GM23248 (cell line): ENCODE results near the gene CD38. TPM values are rescaled to one million over a fixed set of nuclear protein-coding genes. Genes with fewer than 3 reads are reported as not detected.

Experiments used
- DNase-seq: peaks from one replicate; pipeline ENCODE4 v3.0.0-alpha.2; 2015
- H2AFZ ChIP-seq: fragments of 200-600 bp; sonication (generic); 2 replicates; pipeline ENCODE4 v1.6.1; 2016; ENCODE audit warnings: antibody characterized with exemption
- H3F3A ChIP-seq: fragments of 200-600 bp; sonication (generic); 2 replicates; pipeline ENCODE4 v1.6.1; 2016; ENCODE audit warnings: mild to moderate bottlenecking, antibody characterized with exemption, mixed run types; ENCODE audit not compliant: insufficient read depth
- H3K27ac ChIP-seq: fragments of 200-600 bp; sonication (generic); 2 replicates; pipeline ENCODE4 v1.5.1; 2016; ENCODE audit warnings: mild to moderate bottlenecking
- H3K27me3 ChIP-seq: fragments of 200-600 bp; sonication (generic); replicated peaks from 2 replicates; pipeline ENCODE4 v1.6.1; 2016; ENCODE audit warnings: mild to moderate bottlenecking; ENCODE audit not compliant: insufficient read depth
- H3K36me3 ChIP-seq: fragments of 200-600 bp; sonication (generic); 2 replicates; pipeline ENCODE4 v1.6.1; 2016; ENCODE audit warnings: low read depth, mild to moderate bottlenecking
- H3K4me1 ChIP-seq: fragments of 200-600 bp; sonication (generic); 2 replicates; pipeline ENCODE4 v1.6.1; 2016; ENCODE audit warnings: mild to moderate bottlenecking; ENCODE audit not compliant: insufficient read depth
- H3K4me2 ChIP-seq: fragments of 200-600 bp; sonication (generic); one replicate; pipeline ENCODE4 v1.6.1; 2016; ENCODE audit warnings: mild to moderate bottlenecking; ENCODE audit not compliant: unreplicated experiment
- H3K4me3 ChIP-seq: fragments of 200-600 bp; sonication (generic); 2 replicates; pipeline ENCODE4 v1.5.1; 2016; ENCODE audit warnings: mild to moderate bottlenecking
- H3K79me2 ChIP-seq: fragments of 200-600 bp; sonication (generic); 2 replicates; pipeline ENCODE4 v1.6.1; 2016; ENCODE audit warnings: mild to moderate bottlenecking; ENCODE audit not compliant: insufficient read depth
- H3K9ac ChIP-seq: fragments of 200-600 bp; sonication (generic); 2 replicates; pipeline ENCODE4 v1.6.1; 2016; ENCODE audit warnings: mild to moderate bottlenecking
- H3K9me2 ChIP-seq: fragments of 200-600 bp; sonication (generic); 2 replicates; pipeline ENCODE4 v1.6.1; 2016; ENCODE audit warnings: mixed run types, mild to moderate bottlenecking, moderate library complexity; ENCODE audit not compliant: insufficient read depth
- H3K9me3 ChIP-seq: fragments of 200-600 bp; sonication (generic); one replicate; pipeline ENCODE4 v1.6.1; 2017; ENCODE audit warnings: low read depth
- H4K20me1 ChIP-seq: fragments of 200-600 bp; sonication (generic); 2 replicates; pipeline ENCODE4 v1.6.0; 2016; ENCODE audit not compliant: insufficient read depth
- EZH2 ChIP-seq: fragments of 200-600 bp; sonication (generic); IDR thresholded peaks from 2 replicates; pipeline ENCODE4 v1.6.1; 2018; ENCODE audit warnings: antibody characterized with exemption, mild to moderate bottlenecking; ENCODE audit not compliant: insufficient read depth, poor library complexity, severe bottlenecking
- EZH2phosphoT487 ChIP-seq: fragments of 200-600 bp; sonication (generic); IDR thresholded peaks from 2 replicates; pipeline ENCODE4 v1.6.1; 2018; ENCODE audit warnings: antibody characterized with exemption, moderate library complexity, mild to moderate bottlenecking, low read depth; ENCODE audit not compliant: insufficient read depth
- WGBS, 2 experiments: methylation state at CpG; one replicate each; pipeline ENCODE4 v1.1.6; 2015 to 2017; ENCODE audit warnings: low lambda C conversion rate in 2 of 2, low coverage in 1 of 2; ENCODE audit errors: missing lambda C conversion rate in 2 of 2; 5-methylcytosine and 5-hydroxymethylcytosine counted together
- in situ Hi-C: fragments of 300-500 bp; cut with MboI; formaldehyde crosslinking; loops from 2 replicates; pipeline ENCODE4 v1.15.0; 2020
- polyA plus RNA-seq: library from polyadenylated mRNA; unstranded; fragments of >200 nt; fragmentation: Nextera tagmentation; extraction: Ambion mirVana; gene quantifications from 2 replicates; pipeline ENCODE4 v1.2.1, GENCODE V29; 2016
- total RNA-seq: library from RNA; depleted of rRNA; stranded (reverse); fragments of >200 nt; shearing (Covaris generic); gene quantifications from 2 replicates; pipeline ENCODE4 v1.2.3, GENCODE V29; 2014

Gene CD38
- total and polyA plus RNA-seq, 2 experiments from 2014 or later: not detected

DNA sequence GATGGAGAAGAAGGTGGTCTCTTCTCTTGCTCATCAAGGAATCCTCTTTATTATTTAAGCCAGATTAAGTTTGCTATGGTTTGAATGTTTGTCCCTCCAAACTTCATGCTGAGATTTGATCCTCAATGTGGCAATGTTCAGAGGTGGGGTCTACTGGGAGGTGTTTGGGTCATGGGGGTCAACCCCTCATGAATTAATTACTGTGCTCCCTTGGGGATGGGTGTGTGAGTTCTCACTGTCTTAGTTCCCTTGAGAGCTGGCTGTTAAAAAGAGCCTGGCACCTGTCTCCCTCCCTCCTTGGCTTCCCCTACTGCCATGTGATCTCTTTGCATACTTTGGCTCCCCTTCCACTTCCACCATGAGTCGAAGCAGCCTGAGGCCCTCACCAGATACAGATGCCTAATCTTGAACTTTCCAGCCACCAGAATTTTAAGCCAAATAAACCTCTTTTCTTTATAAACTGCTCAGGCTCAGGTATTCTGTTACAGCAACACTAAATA lies 36.0 kb upstream of the CD38 start:
- Histone ChIP-seq H3K27me3 (no peaks in the 10 kb centered on the region), H3K4me3 (no peak overlapping the region), H3K27ac (no peak overlapping the region), H3K4me1 (0 out of 2 replicates have a peak, but pooled peaks cover 9% of the 10 kb centered on the region), H3K4me2 (no peak overlapping the region), H2AFZ (no peak overlapping the region), H3K9me2 (no peaks in the 10 kb centered on the region), H3K9me3 (no peaks in the 10 kb centered on the region), H3F3A (peaks cover 9% of the 10 kb centered on the region; the same call in 1 of the 2 replicates), H3K9ac (no peak overlapping the region), H3K36me3 (no peaks in the 10 kb centered on the region), H4K20me1 (no peaks in the 10 kb centered on the region), H3K79me2 (no peaks in the 10 kb centered on the region)
- no peak for DNase-seq
- TF ChIP-seq EZH2 (no peak), EZH2phosphoT487 (no peak)
- in situ Hi-C loops: no loop called here
- 3 to 6% methylated on average over 1 of the region's 1 CpG for WGBS, 2 experiments

DNA sequence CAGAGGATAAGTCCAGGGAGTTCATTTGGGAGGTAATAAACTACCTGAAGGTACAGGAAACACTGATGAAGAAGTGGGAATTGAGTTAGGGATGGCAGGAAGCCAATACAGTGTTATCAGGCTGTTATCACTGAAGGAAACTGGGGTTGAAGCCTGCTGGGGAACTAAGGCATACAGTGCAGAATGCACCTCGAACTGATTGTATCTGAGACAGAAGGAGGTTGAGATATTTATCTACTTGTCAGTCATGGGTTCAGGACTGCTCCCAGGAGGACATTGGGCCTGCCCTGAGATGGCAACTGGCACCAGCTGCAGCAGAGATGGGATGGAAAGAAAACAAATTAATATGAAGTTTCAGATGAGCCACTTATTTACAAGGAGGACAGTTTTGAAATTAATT lies 35.5 kb upstream of the CD38 start:
- no peaks in the 10 kb centered on the region for H4K20me1 ChIP-seq
- TF ChIP-seq EZH2phosphoT487: no peak
- no peak for TF ChIP-seq EZH2
- H3K27me3 ChIP-seq: no peaks in the 10 kb centered on the region
- no peak overlapping the region for H3K9ac ChIP-seq
- no peak overlapping the region for H3K4me3 ChIP-seq
- H3F3A ChIP-seq: peaks cover 9% of the 10 kb centered on the region; the same call in 1 of the 2 replicates
- no peaks in the 10 kb centered on the region for H3K36me3 ChIP-seq
- no peaks in the 10 kb centered on the region for H3K9me3 ChIP-seq
- H3K79me2 ChIP-seq: no peaks in the 10 kb centered on the region
- H3K9me2 ChIP-seq: no peaks in the 10 kb centered on the region
- no peak overlapping the region for H2AFZ ChIP-seq
- DNase-seq: no peak
- no peak overlapping the region for H3K4me2 ChIP-seq
- H3K27ac ChIP-seq: no peak overlapping the region
- 7 to 11% methylated on average over 1 of the region's 1 CpG for WGBS, 2 experiments
- in situ Hi-C loops: no loop called here
- H3K4me1 ChIP-seq: 0 out of 2 replicates have a peak, but pooled peaks cover 9% of the 10 kb centered on the region

DNA sequence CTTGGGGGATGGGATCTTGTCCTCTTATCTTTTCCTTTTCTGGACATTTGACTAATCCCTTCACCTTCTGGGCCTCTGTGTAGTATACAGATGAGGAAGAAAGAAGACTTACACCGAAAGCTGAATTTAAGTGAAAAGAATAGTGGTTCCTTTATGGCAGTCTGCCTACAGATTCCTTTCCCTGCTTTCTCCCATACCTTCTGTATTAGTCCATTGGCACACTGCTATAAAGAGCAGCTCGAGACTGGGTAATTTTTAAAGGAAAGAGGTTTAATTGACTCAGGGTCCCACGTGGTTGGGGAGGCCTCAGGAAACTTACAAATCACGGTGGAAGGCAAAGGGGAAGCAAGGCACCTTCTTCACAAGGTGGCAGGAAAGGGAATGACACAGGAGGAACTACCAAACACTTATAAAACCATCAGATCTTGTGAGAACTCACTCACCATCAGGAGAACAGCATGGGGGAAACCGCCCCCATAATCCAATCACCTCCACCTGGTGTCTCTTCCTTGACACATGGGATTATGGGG lies 34.0 kb upstream of the CD38 start:
- H3K9ac ChIP-seq: no peak overlapping the region
- H3K4me2 ChIP-seq: no peak overlapping the region
- H3K79me2 ChIP-seq: no peaks in the 10 kb centered on the region
- H3K4me1 ChIP-seq: 0 out of 2 replicates have a peak, but pooled peaks cover 1% of the 10 kb centered on the region
- no peaks in the 10 kb centered on the region for H3K36me3 ChIP-seq
- H3K9me3 ChIP-seq: no peaks in the 10 kb centered on the region
- TF ChIP-seq EZH2phosphoT487 (no peak), EZH2 (no peak)
- H3K9me2 ChIP-seq: no peaks in the 10 kb centered on the region
- WGBS, 2 experiments: 38 to 45% methylated on average over 5 of the region's 5 CpGs
- no peak overlapping the region for H2AFZ ChIP-seq
- H3K27me3 ChIP-seq: 0 out of 2 replicates have a peak, but pooled peaks cover 1% of the 10 kb centered on the region
- in situ Hi-C loops: no loop called here
- no peak overlapping the region for H3K4me3 ChIP-seq
- H4K20me1 ChIP-seq: no peaks in the 10 kb centered on the region
- peak; percentile 61 for DNase-seq
- H3F3A ChIP-seq: 0 out of 2 replicates have a peak, but pooled peaks cover 3% of the 10 kb centered on the region
- H3K27ac ChIP-seq: no peak overlapping the region

DNA sequence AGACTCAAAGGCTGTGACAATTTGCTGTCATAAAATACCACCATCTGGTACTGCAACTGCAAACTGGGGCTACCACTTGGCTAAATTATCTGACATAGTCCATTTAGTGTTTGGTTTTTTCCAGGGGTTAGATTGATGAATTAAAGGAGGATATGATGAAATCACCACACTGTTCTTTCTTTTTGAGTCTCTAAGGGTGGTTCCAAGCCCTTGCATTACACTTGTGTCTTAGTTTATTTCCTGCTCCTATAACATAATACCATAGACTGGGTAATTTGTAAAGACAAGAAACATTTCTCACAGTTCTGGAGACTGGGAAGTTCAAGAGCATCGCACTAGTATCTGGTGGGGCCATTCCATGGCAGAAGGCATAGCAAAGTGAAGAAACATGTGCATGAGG lies 32.0 kb upstream of the CD38 start:
- WGBS, 2 experiments: 20 to 38% methylated on average over 1 of the region's 1 CpG
- Histone ChIP-seq H2AFZ (no peak overlapping the region), H3K9me3 (no peaks in the 10 kb centered on the region), H3F3A (no peaks in the 10 kb centered on the region), H3K4me3 (no peak overlapping the region), H3K9me2 (no peaks in the 10 kb centered on the region), H3K4me1 (no peaks in the 10 kb centered on the region), H3K36me3 (no peaks in the 10 kb centered on the region), H3K9ac (no peak overlapping the region), H4K20me1 (no peaks in the 10 kb centered on the region), H3K79me2 (no peaks in the 10 kb centered on the region), H3K4me2 (no peak overlapping the region), H3K27ac (no peak overlapping the region), H3K27me3 (0 out of 2 replicates have a peak, but pooled peaks cover 2% of the 10 kb centered on the region)
- no peak for TF ChIP-seq EZH2phosphoT487
- no peak for TF ChIP-seq EZH2
- no peak for DNase-seq
- in situ Hi-C loops: no loop called here
